Left hindlimb (tissue), 1 donor: ENCODE results near the gene FMNL1.

Experiments used
- DNase-seq: peaks from one replicate; pipeline ENCODE4 v3.0.0-alpha.2; 2018

The FMNL1 gene

GRCh38 chr17:45222996-45223538 lies 1.4 kb downstream of the FMNL1 start:
- DNase-seq: no peak

- no peak for DNase-seq
These were observed 2.1 kb downstream of the FMNL1 start for GRCh38 chr17:45223539-45224528.

- no peak for DNase-seq
These were observed 3.0 kb downstream of the FMNL1 start for GRCh38 chr17:45224671-45225050.

- no peak for DNase-seq
These were observed 3.5 kb downstream of the FMNL1 start for GRCh38 chr17:45225051-45225700.

DNA sequence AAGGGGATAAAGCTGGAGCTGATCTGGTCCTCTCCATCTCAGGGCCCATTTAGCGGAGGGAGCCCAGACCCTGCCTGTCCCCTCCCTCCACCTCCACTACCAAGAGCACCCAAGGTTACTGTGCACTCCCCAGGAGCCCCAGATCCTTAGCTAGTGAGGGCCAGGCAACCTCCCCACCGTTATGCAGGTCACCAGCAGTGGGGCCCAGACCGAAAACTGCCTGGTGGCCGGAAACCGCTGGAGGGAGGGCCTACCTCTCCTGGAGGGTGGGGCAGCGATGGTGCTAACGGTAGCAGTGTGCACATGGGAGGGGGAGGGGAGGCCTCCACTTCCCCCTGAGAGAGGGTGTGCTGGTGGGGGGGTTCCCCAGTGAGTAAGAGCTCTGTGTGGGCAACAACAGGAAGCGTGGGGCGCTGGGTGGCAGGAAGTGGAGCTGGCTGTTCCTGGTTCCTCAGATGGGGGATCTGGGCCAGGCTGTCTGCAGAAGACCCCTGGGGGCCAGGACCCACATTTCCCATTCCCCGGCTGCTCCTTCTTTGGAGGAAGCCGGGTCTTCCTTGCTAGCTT lies 4.4 kb downstream of the FMNL1 start:
- peak; percentile 51 for DNase-seq

GRCh38 chr17:45226576-45226975 lies 4.9 kb downstream of the FMNL1 start:
- no peak for DNase-seq

DNA sequence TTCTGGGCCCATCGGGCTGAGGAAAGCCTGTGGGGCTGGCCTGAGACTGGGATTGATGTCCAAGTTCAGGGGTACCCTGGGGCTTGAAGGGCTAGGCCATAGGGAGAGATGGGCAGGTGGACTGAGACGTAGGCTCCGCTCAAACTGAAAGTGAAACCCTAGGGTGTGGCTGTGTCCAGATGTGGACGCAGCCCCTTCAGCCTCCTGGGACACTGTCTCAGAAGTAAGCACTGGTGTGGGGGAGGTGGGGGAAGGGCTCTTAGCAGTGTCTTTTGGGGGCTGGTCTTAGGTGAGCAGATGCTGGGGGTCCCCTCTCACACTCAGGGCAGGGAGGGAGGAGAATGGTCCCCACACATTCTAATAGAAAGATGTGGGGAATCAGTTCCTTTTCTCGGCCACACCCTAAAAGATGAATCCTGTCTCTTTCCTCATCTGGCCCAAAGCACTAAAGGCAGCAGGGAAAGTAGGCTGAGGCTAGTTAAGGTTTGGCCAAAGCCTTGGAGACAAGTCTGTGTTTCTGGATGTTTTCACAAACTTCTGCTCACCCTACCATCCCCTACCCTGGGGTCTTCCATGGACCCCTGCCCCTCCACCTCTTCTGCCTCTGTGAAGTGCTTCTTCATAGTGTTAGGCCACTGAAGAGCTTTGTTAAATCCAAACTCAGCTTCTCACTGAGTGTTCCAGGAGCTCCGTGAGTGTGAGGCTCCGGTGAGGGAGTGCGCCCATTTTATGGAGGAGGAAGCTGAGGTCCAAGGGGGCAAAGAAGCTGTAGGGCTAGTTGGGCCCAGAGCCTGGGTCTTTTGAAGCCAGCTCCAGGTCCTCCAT lies 5.6 kb downstream of the FMNL1 start:
- no peak for DNase-seq

DNA sequence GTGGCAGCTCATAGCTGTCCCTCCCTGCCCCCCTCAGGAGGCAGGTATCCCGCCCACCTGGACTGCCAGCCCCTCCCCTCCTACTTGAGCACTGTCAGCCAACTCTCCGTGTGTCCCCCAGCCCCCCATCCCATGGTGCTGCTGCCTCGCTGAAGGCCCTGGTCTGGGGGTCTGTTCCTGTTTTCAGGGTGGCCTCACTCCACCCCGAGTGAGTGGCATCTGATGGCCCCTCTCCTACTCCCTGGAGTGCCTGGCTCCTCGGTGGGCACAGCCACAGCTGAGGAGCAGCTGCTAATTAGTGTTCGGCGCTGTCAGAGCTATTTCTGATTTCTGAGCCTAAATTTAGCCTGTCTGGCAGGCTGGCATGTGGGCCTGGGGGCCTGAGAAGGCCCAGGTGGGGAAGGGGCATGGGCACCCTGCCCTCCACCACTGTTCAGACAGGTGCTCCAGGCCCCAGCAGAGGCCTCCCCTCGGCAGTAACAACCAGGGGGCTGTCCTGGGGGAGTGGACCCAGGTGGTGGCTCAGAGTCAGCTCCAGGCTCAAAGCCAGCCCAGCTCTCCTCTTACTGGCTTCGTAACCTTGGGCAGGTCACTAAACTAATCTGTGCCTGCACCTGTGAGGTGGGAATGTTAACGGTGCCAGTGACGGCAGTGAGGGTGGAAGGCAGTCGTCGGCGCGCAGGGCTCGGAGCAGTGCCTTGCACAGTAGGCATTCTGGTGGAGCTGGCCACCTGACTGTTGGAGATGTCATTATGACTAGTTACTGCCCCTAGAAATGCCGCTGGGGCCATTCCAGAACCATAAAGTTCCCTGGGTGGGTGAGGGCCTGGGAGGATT lies 6.5 kb downstream of the FMNL1 start:
- DNase-seq: peak; percentile 32

- peak; percentile 61 for DNase-seq
These were observed 7.3 kb downstream of the FMNL1 start for GRCh38 chr17:45228763-45229539.

DNA sequence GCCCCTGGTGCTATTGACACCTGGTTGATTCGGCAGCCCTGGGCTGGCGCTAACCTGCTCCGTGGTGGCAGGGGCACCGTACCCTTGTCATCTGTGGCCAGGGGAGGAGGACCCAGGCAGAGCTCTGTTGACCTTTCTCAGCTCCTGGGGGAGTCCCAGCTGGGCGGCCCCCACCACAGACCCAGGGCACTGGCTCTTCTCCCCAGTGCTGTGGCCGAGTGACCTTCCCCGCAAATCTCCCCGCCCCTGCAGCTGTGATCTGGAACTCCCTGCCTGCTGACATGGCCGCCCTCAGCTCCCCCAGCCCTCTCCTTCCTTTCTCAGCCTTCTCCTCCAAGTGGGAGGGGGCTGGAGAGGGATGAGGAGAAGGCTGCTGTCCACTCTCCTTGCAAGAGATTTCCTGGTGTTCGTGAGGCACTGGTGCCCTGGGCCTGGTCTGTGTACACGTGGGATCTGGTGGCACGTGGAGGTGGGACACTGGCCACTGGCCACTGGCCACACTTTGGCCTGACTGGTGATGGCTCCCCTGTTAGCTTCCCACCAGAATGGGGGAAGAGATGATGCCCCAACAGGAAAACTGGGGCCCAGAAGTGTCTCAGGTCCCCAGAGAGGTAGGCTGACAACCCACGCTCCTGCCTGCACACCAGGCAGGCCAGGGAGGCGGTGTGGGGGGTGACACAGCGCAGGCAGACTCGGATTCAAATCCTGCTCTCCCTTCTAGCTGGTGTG lies 8.2 kb downstream of the FMNL1 start:
- DNase-seq: peak; percentile 40

GRCh38 chr17:45230410-45230786 lies 8.7 kb downstream of the FMNL1 start:
- no peak for DNase-seq

- peak; percentile 37 for DNase-seq
These were observed 9.2 kb downstream of the FMNL1 start for GRCh38 chr17:45230787-45231480.

DNA sequence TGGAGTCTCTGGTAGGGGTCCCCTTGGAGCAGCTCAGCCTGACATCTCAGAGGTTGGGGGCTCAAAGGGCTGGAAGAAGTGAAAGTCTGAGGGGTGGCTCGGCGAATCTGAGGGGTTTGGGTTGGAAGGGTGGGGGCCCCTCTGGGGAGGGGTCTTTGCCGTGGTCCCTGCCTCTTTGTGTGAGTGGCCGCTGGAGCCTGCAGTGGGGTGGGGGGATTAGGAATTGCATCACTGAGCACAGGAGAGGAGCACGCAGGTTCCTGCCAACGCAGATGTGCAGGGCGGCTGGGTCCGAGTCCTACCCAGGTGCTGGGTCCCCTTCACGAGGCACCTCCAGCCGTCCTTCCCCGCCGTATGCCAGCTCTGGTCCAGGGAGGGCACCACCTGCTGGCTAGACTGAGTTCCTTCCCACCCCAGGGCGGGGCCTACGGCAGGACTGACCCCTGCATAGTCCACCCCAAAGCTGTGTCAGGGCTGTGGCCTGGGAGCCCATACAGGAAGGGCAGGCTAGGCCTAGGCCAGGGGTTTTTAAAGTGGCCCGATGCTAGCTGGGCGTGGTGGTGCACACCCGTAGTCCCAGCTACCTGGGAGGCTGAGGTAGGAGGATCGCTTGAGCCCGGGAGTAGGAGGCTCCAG lies 9.9 kb downstream of the FMNL1 start:
- no peak for DNase-seq

- no peak for DNase-seq
These were observed 11.1 kb downstream of the FMNL1 start for GRCh38 chr17:45232514-45233422.

- no peak for DNase-seq
These were observed 11.8 kb downstream of the FMNL1 start for GRCh38 chr17:45233423-45233924.

DNA sequence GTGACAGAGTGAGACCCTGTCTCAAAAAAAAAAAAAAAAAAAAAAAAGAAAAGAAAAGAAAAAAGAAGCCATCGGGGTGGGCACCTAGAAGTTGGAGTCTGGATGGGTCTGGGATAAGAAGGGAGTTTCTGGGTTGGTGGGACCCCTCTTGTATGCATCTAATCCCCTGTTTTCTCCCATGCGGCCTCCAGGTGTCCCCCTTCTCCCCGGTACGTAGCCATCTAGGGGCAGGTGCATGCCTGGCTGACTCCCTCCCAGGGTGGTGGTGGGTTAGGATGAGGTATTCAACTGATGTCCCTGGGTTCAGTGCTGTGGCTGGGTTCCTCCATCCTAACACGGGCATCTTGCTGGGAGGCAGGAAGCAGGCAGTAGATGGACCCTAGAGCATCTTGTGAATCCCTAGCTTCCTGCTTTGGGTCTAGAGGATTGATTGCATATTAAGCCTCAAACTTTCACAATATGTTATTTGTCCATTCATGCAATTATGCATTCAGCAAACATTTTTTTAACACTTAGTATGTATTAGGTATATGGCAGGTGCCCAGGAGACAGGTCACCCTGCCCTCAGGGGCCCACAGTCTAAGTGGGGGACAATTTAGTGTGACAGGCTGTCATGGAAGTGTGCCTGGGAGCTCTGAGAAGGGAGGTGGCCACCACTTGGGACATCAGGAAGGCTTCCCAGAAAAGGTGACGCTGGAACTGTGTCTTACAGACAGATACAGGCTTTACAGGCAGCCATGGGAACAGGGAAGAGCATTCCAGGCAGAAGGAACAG lies 13.1 kb downstream of the FMNL1 start:
- no peak for DNase-seq
